A549 (cell line): ENCODE measurements around the gene TAF11L12. TPM values are rescaled to one million over a fixed set of nuclear protein-coding genes. Genes with fewer than 3 reads are reported as not detected.
A peak's percentile ranks its signal among the peaks of the same experiment; 100 is the strongest.
"Not testable (repeated sequence)": the region's sequence is repeated elsewhere in the genome, so short reads cannot be mapped to it uniquely, and the experiment has no call there.

Experiments used
- ATAC-seq, 2 experiments: fragments of 200-7000 bp in 1 of 2; fragments of >200 bp in 1 of 2; cut with Nextera tagmentation in 1 of 2; cut with Tn5 transposase in 1 of 2; 3 replicates each; pipeline versions ENCODE4 v1.8.0 to v1.9.1; 2018 to 2020; ENCODE audit warnings: mild to moderate bottlenecking in 1 of 2, moderate library complexity in 1 of 2
- CTCF ChIA-PET: fragments of 300-600 bp; sonication (Branson Sonifier 250); formaldehyde crosslinking; extraction: SDS; loops from one replicate; lab custom pipeline; 2021; ENCODE audit warnings: antibody characterized with exemption, inconsistent platforms; lab: Yijun Ruan, JAX
- POLR2A ChIA-PET: fragments of 350-600 bp; formaldehyde crosslinking; extraction: SDS; loops from one replicate; lab custom pipeline; 2021; ENCODE audit warnings: antibody characterized with exemption, inconsistent platforms; lab: Yijun Ruan, JAX
- DNase-seq, 2 experiments: peaks; one replicate each; pipeline versions ENCODE4 v3.0.0 to v3.0.0-alpha.2; 2011 to 2016; ENCODE audit warnings: low read depth in 1 of 2, low spot score in 1 of 2
- FAIRE-seq: peaks from 2 replicates; lab custom pipeline; 2011; peaks lifted over from hg19 to GRCh38; lab: Jason Lieb, UNC
- H3K27ac ChIP-seq, 2 experiments: fragments of >200 bp; sonication (Bioruptor Twin); formaldehyde crosslinking; 3 replicates each; pipeline ENCODE4 v1.5.1; 2016 to 2017
- H3K4me1 ChIP-seq: fragments of >200 bp; sonication (Bioruptor Twin); formaldehyde crosslinking; 3 replicates; pipeline ENCODE4 v1.6.1; 2016
- H3K4me2 ChIP-seq: fragments of >200 bp; sonication (Bioruptor Twin); formaldehyde crosslinking; 3 replicates; pipeline ENCODE4 v1.6.1; 2016
- H3K4me3 ChIP-seq: fragments of >200 bp; sonication (Bioruptor Twin); formaldehyde crosslinking; 3 replicates; pipeline ENCODE4 v1.5.1; 2016
- H3K9me3 ChIP-seq: fragments of >200 bp; sonication (Bioruptor Twin); formaldehyde crosslinking; 3 replicates; pipeline ENCODE4 v1.6.1; 2016
- BHLHE40 ChIP-seq: IDR thresholded peaks from 2 replicates; pipeline ENCODE4 v1.6.1; 2012; ENCODE audit warnings: low read depth, low read length, inconsistent platforms
- EHF ChIP-seq: fragments of 250-450 bp; sonication (Bioruptor Pico); IDR thresholded peaks from 2 replicates; pipeline ENCODE4 v1.5.0; 2020; ENCODE audit warnings: mild to moderate bottlenecking
- EHMT2 ChIP-seq: fragments of 200-600 bp; sonication (generic); IDR thresholded peaks from 2 replicates; pipeline ENCODE4 v1.6.1; 2016; ENCODE audit warnings: antibody characterized with exemption, low read depth, mild to moderate bottlenecking, moderate library complexity
- EP300 ChIP-seq, 2 experiments: fragments of >200 bp; sonication (Bioruptor Twin); formaldehyde crosslinking; IDR thresholded peaks; 2 replicates in 1 of 2; 3 replicates in 1 of 2; pipeline ENCODE4 v1.6.1; 2016 to 2017
- FOXS1 ChIP-seq: fragments of 250-450 bp; sonication (Bioruptor Pico); IDR thresholded peaks from 2 replicates; pipeline ENCODE4 v1.5.0; 2020; ENCODE audit warnings: mild to moderate bottlenecking, moderate library complexity
- GATA3 ChIP-seq: IDR thresholded peaks from 2 replicates; pipeline ENCODE4 v1.6.1; 2012; ENCODE audit warnings: borderline replicate concordance
- MAFK ChIP-seq: fragments of 450-650 bp; IDR thresholded peaks from 2 replicates; pipeline ENCODE4 v1.6.1; 2014; ENCODE audit not compliant: partially characterized antibody
- MAZ ChIP-seq: fragments of 150-350 bp; IDR thresholded peaks from 2 replicates; pipeline ENCODE4 v1.6.1; 2014; ENCODE audit warnings: antibody characterized with exemption, low read depth, low read length, borderline replicate concordance
- NFE2L2 ChIP-seq: fragments of 150-350 bp; conservative IDR thresholded peaks from 2 replicates; pipeline ENCODE4 v1.6.1; 2014; ENCODE audit warnings: low read length
- PHF8 ChIP-seq: fragments of 200-600 bp; sonication (generic); IDR thresholded peaks from 2 replicates; pipeline ENCODE4 v1.6.1; 2016; ENCODE audit warnings: low read depth, mild to moderate bottlenecking, antibody characterized with exemption, moderate library complexity, borderline replicate concordance
- POLR2A ChIP-seq: IDR thresholded peaks from 2 replicates; pipeline ENCODE4 v1.6.1; 2012; ENCODE audit warnings: mild to moderate bottlenecking, low read length
- SMC3 ChIP-seq: fragments of >200 bp; sonication (Bioruptor Twin); formaldehyde crosslinking; IDR thresholded peaks from 3 replicates; pipeline ENCODE4 v1.6.1; 2018; ENCODE audit warnings: inconsistent platforms
- TP53 ChIP-seq: fragments of 250-450 bp; sonication (Bioruptor Pico); IDR thresholded peaks from 2 replicates; pipeline ENCODE4 v1.5.0; 2021; ENCODE audit warnings: mild to moderate bottlenecking, moderate library complexity
- ZC3H11A ChIP-seq: fragments of 450-650 bp; IDR thresholded peaks from 2 replicates; pipeline ENCODE4 v1.6.1; 2014; ENCODE audit warnings: antibody characterized with exemption, mild to moderate bottlenecking
- ZFP36 ChIP-seq: fragments of 450-650 bp; IDR thresholded peaks from 2 replicates; pipeline ENCODE4 v1.6.1; 2014; ENCODE audit warnings: borderline replicate concordance; ENCODE audit not compliant: partially characterized antibody
- WGBS: methylation state at CpG from one replicate; pipeline ENCODE4 v1.1.6; 2017; ENCODE audit errors: missing lambda C conversion rate; 5-methylcytosine and 5-hydroxymethylcytosine counted together
- polyA plus RNA-seq, 4 experiments: library from polyadenylated mRNA; depleted of rRNA in 3 of 4; stranded (reverse); fragments of >200 nt; fragmentation: RNase III in 1 of 4; extraction: RNeasy Plus Mini Kit Qiagen cat#74134 plus additional on column Dnase treatment in 1 of 4; gene quantifications; 2 replicates in 3 of 4; 3 replicates in 1 of 4; pipeline ENCODE4 v1.2.3, GENCODE V29; 2011 to 2017
- TF ChIP-seq, protein P1 (sequence below): fragments of >200 bp; sonication (Bioruptor Twin); formaldehyde crosslinking; IDR thresholded peaks from 2 replicates; pipeline ENCODE4 v1.6.1; 2016
- TF ChIP-seq, protein P2 (sequence below): fragments of >200 bp; sonication (Bioruptor Twin); formaldehyde crosslinking; IDR thresholded peaks from 3 replicates; pipeline ENCODE4 v1.5.1; 2016
- TF ChIP-seq, protein P3 (sequence below): IDR thresholded peaks from 2 replicates; pipeline ENCODE4 v1.6.1; 2012; ENCODE audit warnings: low read depth, borderline replicate concordance

The TAF11L12 gene
- polyA plus RNA-seq, 2 of the 4 experiments (the other 2 are of a cell fraction), result 0.15 to 0.37 TPM

DNA sequence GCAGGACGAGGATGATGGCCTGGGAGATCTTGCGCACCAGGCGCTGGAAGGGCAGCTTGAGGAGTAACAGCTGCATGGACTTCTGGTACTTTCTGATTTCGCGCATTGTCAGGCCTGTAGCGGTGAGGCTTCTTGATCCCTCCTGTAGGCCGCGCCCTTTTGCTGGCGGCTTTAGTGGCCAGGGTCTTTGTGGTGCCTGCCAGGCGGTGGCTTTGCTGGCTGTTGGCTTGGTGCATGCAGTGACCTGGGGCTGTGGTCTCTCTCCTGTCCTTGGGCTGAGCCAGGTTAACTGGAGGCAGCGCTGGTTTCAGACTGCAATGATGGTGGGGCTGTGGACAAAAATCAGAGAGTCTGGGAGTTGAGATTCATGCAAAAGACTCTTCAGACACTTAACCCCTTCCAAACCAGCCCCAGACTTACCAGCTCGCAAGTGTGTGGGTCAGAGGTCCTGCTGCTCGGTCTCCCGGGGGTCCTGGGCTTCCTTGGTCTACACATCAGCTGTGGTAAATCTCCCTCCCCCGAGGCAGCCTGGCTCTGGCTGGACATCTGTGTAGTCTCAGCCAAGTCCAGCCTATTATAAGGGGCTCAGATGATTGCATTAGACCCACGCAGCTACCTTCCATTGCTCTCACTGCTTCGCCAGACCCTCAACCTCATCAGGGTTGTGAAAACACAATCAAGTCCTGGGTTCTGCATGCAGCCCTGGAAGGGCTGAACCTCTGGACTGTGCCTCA lies 4.8 kb downstream of the TAF11L12 start:
- ATAC-seq, result no peak
- POLR2A ChIA-PET, result no interaction called here
- CTCF ChIA-PET, result no interaction called here
- Histone ChIP-seq H3K9me3 (no peaks in the 10 kb centered on the region), H3K27ac (no peak overlapping the region), H3K4me2 (no peak overlapping the region), H3K4me1 (peaks cover 7% of the 10 kb centered on the region), H3K4me3 (no peak overlapping the region)
- no peak for DNase-seq
- TF ChIP-seq EP300 (IDR thresholded peaks at IDR 0.05) (no peak), GATA3 (no peak), TP53 (CRISPR knock-in tag) (no peak), MAZ (no peak), POLR2A (no peak), NFE2L2 (no peak), BHLHE40 (no peak)
- TF ChIP-seq, protein P1, sequence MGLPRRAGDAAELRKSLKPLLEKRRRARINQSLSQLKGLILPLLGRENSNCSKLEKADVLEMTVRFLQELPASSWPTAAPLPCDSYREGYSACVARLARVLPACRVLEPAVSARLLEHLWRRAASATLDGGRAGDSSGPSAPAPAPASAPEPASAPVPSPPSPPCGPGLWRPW, result no peak
- no peak for FAIRE-seq
- WGBS, result 87% methylated on average over 16 of the region's 17 CpGs

DNA sequence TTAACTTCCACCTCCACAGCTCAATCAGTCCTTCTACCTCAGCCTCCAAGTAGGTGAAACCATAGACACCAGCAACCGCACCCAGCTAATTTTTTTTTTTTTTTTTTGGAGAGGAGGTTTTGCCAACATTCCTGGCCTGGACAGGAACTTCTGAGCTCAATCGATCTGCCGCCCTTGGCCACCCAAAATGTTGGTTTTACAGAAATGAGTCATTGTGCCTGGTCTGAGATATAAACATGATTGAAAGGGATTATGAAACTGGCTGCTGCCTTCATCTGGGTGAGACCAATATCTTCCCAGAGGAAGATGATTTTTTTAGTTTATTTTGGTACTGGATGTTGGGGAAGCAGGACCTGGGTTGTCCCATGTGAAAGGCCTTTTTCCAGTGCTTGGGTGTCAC lies 9.2 kb downstream of the TAF11L12 start:
- no peak for TF ChIP-seq EHF
- TF ChIP-seq FOXS1 (CRISPR knock-in tag), result no peak
- no peak for TF ChIP-seq SMC3
- ChIA-PET CTCF (no interaction called here), POLR2A (no interaction called here)
- Histone ChIP-seq H3K27ac (peak overlapping the region in 1 of 2 experiments; percentile 55; a peak in 2 of 6 replicates), H3K4me1 (peaks cover 7% of the 10 kb centered on the region), H3K4me2 (peak overlapping the region; percentile 5; the same call in 2 of the 3 replicates), H3K4me3 (no peak overlapping the region), H3K9me3 (no peaks in the 10 kb centered on the region)
- no peak for FAIRE-seq
- DNase-seq, result peak in 1 of 2 experiments; percentile 7
- ATAC-seq, result no peak
- 36% methylated on average over 3 of the region's 3 CpGs for WGBS

DNA sequence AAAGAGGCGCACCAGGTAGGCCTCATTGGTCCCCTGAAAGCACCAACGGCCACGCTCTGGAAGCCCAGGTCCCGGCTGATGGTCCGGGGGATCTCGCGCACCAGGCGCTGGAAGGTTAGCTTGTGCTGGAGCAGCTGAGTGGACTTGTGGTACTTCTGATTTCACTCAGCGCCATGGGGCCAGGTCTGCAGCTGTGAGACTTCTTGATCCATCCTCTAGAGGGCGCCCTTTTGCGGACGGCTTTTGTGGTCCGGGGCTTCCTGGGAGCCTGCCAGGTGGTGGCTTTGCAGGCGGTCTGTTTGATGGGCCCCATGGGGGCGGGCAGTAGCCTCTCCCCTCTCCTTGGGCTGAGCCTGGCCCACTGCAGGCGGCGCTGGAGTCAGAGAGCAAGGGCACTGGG lies 10.4 kb downstream of the TAF11L12 start:
- CTCF ChIA-PET, result interaction anchor here (0.5 kb wide), 1 partner anchor 742 kb away, joined by 4 read pairs; no protein-coding TSS in a partner anchor
- DNase-seq, result peak in 1 of 2 experiments; percentile 4
- Histone ChIP-seq H3K27ac (peak overlapping the region in 1 of 2 experiments; percentile 24; a peak in 1 of 6 replicates), H3K4me3 (no peak overlapping the region), H3K4me1 (peaks cover 7% of the 10 kb centered on the region), H3K9me3 (no peaks in the 10 kb centered on the region), H3K4me2 (no peak overlapping the region)
- no peak for ATAC-seq
- POLR2A ChIA-PET, result no interaction called here
- WGBS, result 93% methylated on average over 11 of the region's 17 CpGs
- TF ChIP-seq EHMT2, result no peak
- TF ChIP-seq, protein P2, sequence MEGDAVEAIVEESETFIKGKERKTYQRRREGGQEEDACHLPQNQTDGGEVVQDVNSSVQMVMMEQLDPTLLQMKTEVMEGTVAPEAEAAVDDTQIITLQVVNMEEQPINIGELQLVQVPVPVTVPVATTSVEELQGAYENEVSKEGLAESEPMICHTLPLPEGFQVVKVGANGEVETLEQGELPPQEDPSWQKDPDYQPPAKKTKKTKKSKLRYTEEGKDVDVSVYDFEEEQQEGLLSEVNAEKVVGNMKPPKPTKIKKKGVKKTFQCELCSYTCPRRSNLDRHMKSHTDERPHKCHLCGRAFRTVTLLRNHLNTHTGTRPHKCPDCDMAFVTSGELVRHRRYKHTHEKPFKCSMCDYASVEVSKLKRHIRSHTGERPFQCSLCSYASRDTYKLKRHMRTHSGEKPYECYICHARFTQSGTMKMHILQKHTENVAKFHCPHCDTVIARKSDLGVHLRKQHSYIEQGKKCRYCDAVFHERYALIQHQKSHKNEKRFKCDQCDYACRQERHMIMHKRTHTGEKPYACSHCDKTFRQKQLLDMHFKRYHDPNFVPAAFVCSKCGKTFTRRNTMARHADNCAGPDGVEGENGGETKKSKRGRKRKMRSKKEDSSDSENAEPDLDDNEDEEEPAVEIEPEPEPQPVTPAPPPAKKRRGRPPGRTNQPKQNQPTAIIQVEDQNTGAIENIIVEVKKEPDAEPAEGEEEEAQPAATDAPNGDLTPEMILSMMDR, result peak; percentile 9; the same call in 1 of the 3 replicates
- FAIRE-seq, result no peak

DNA sequence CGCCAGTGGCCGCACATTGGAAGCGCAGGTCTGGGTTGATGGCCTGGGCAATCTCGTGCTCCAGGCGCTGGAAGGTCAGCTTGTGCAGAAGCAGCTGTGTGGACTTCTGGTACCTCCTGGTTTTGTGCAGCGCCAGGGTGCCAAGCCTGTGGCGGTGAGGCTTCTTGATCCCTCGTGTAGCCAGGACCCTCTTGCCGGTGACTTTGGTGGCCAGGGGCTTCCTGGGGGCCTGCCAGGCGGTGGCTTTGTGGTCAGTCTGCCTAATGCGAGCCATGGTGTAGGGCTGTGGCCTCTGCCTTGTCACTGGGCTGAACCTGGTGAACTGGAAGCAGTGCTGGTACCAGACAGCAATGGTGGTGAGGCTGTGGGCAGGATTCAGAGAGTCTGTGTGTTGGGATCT lies 15.5 kb downstream of the TAF11L12 start:
- ChIA-PET POLR2A (no interaction called here), CTCF (no interaction called here)
- 85% methylated on average over 5 of the region's 11 CpGs for WGBS
- TF ChIP-seq, protein P3, sequence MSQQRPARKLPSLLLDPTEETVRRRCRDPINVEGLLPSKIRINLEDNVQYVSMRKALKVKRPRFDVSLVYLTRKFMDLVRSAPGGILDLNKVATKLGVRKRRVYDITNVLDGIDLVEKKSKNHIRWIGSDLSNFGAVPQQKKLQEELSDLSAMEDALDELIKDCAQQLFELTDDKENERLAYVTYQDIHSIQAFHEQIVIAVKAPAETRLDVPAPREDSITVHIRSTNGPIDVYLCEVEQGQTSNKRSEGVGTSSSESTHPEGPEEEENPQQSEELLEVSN, result no peak
- no peak for TF ChIP-seq ZC3H11A
- TF ChIP-seq MAFK, result no peak
- TF ChIP-seq, protein P2, result no peak
- no peak for TF ChIP-seq ZFP36
- no peak for TF ChIP-seq POLR2A
- no peak for TF ChIP-seq PHF8
- TF ChIP-seq, protein P1, result no peak
- FAIRE-seq, result no peak
- DNase-seq, result no peak
- no peak for ATAC-seq
- Histone ChIP-seq H3K9me3 (no peaks in the 10 kb centered on the region), H3K4me1 (no peaks in the 10 kb centered on the region), H3K4me2 (no peak overlapping the region), H3K27ac (no peak overlapping the region), H3K4me3 (no peak overlapping the region)

DNA sequence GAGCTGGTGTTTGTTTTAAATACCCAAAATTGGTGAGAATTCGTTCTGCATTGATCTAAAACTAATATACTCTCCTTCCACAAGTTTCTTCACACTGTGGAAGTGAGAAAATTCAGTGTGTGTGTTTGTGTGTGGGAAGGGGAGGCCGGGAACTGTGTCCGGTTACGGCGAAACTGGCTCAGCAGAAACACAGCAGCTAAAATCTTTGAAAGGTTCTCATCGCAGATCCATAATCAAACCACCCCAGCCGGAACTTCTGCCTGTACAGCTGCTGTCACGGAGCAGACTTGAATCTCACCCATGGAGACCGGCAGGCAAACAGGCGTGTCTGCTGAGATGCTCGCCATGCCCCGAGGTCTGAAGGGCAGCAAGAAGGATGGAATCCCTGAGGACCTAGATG lies 21.6 kb downstream of the TAF11L12 start, which contains the start of gene TAF11L13:
Gene TAF11L13 (plus strand): TSS at position 301 of the 400 bp plus-strand sequence.
- DNase-seq, CTCF ChIA-PET, H3K9me3 ChIP-seq, H3K4me3 ChIP-seq, ATAC-seq, H3K27ac ChIP-seq, H3K4me1 ChIP-seq, H3K4me2 ChIP-seq, FAIRE-seq, POLR2A ChIA-PET: not testable (repeated sequence)
- 75% methylated on average over 8 of the region's 12 CpGs for WGBS
